Spleen (tissue), 7 donors: ENCODE data around the gene TCEANC2.
"Not testable (repeated sequence)": the region's sequence is repeated elsewhere in the genome, so short reads cannot be mapped to it uniquely, and the experiment has no call there.

Experiments
- CTCF ChIP-seq, 11 experiments: fragments of 200-600 bp in 7 of 11; fragments of 450-650 bp in 4 of 11; sonication (generic) in 4 of 11; IDR thresholded peaks in 8 of 11; conservative IDR thresholded peaks in 3 of 11; 1 replicate in 7 of 11; 2 replicates in 4 of 11; pipeline versions ENCODE4 v1.4.0 to v1.8.0; 2016 to 2021; ENCODE audit warnings: antibody characterized with exemption in 11 of 11, inconsistent platforms in 4 of 11, mild to moderate bottlenecking in 1 of 11
- POLR2A ChIP-seq, 3 donors: fragments of 450-650 bp; IDR thresholded peaks; one replicate each; pipeline ENCODE4 v1.5.1; 2017; ENCODE audit warnings: antibody characterized with exemption in 3 of 3, mild to moderate bottlenecking in 1 of 3
- donor health status: DM: no; HTN: no; CAD: no; lungs with moderate emphysema.
- donor health status: DM: no; HTN: no; CAD: no.
- donor health status: DM: no; HTN: no; CAD: no.

GRCh38 chr1:54104613-54105012 is 51.2 kb downstream of the TCEANC2 start:
- not testable (repeated sequence) for TF ChIP-seq CTCF (IDR thresholded peaks at IDR 0.05 in 8 of 11, conservative IDR thresholded peaks at IDR 0.05 in 3 of 11); POLR2A (IDR thresholded peaks at IDR 0.05)
